ENCODE data around the gene NOM1. TPM values are rescaled to one million over a fixed set of nuclear protein-coding genes. Genes with fewer than 3 reads are reported as not detected.
"Not testable (repeated sequence)": the region's sequence is repeated elsewhere in the genome, so short reads cannot be mapped to it uniquely, and the experiment has no call there.

NOM1 gene
- 10 to 100 TPM; 15.1 to 20.7 (median 17.1) TPM for total RNA-seq

DNA sequence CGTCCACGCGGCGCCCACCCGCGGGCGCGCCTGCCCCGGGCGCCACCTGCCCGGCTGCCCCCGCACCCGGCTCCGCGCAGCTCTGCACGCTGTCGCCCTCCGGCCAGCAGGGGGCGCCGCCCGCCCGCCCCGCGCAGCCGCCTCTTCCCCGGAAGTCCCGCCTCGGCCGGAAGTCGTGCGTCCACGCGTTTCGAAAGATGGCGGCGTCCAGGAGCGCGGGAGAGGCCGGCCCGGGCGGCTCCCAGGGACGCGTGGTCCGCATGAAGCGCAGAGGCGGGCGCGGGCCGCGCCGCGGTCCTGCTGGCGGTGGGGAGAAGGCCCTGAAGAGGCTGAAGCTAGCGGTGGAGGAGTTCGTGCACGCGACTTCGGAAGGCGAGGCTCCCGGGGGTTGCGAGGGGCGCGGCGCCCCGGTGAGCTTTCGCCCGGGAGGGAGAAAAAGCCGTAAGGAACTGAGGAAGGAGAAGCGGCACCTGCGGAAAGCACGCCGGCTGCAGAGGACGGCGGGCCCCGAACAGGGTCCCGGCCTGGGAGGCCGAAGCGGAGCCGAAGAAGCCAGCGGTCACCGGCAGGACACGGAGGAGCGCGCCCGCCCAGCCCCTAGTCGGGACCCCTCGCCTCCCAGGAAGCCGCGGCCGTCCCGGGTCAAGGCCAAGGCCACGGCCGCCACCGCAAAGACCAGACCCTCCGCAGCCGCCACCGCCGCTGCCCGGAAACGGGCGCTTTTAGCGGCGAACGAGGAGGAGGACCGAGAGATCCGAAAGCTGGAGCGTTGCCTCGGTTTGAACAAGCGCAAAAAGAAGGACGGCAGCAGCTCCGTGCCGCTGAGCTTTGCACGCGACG is at the start of gene NOM1:
NOM1 (plus strand) TSS at position 172 of the 840 bp plus-strand sequence; CDS start at position 198, 26 bp downstream.
- H3K27ac ChIP-seq, result peak within 1 kb of the TSS in 3 of 4 donors; percentile 67 to 73 (median 73)
- H3K4me3 ChIP-seq, result peak within 1 kb of the TSS; percentile 77 to 90
- H3K4me1 ChIP-seq, result peaks cover 0 to 38% (median 15%) of the 10 kb centered on the region in 3 donors
- peak; percentile 40 to 61 for TF ChIP-seq POLR2A (IDR thresholded peaks at IDR 0.05)
- TF ChIP-seq POLR2AphosphoS5 (IDR thresholded peaks at IDR 0.05), result peak; percentile 64
- TF ChIP-seq EP300 (IDR thresholded peaks at IDR 0.05), result no peak
- peak in 3 of 4 experiments; percentile 84 to 91 (median 89) for TF ChIP-seq CTCF (IDR thresholded peaks at IDR 0.05)
- no peaks in the 10 kb centered on the region for H3K9me3 ChIP-seq
- 5% methylated on average over 4 of the region's 115 CpGs; no CpG with 5 or more reads in 1 of the 2 donors for WGBS, 2 donors (ENCODE audit: low coverage in 1 of 2)
- H3K27me3 ChIP-seq, result peaks cover 13% of the 10 kb centered on the region
- ATAC-seq, result peak; percentile 93
- H3K36me3 ChIP-seq, result peaks cover 0 to 29% of the 10 kb centered on the region in 2 donors

DNA sequence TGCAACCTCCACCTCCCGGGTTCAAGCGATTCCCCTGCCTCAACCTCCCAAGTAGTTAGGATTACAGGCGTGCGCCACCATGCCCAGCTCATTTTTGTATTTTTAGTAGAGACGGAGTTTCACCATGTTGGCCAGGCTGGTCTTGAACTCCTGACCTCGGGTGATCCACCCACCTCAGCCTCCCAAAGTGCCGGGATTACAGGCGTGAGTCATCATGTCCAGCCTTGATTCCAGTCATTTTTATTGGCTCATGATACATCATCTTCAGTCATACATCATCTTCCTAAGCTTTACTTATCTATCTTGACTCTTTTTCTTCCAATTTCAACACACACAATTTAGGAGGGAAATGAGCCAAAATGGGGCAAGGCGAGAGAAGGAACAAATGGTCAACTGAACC is 49.4 kb upstream of the NOM1 start:
- H3K27me3 ChIP-seq, result peaks cover 32% of the 10 kb centered on the region
- WGBS, 2 donors (ENCODE audit: low coverage in 1 of 2), result 60 to 74% methylated on average over 2 to 8 of the region's 9 CpGs
- H3K4me3 ChIP-seq, H3K27ac ChIP-seq, H3K4me1 ChIP-seq, H3K9me3 ChIP-seq, H3K36me3 ChIP-seq, ATAC-seq: not testable (repeated sequence)

- Histone ChIP-seq H3K27me3 (peaks cover 48% of the 10 kb centered on the region), H3K27ac (peak overlapping the region in 3 of 4 donors; percentile 3 to 49 (median 43)), H3K36me3 (no peaks in the 10 kb centered on the region), H3K4me3 (no peak overlapping the region), H3K9me3 (no peaks in the 10 kb centered on the region), H3K4me1 (no peaks in the 10 kb centered on the region)
- peak; percentile 74 for ATAC-seq
- 49 to 71% methylated on average over 5 to 8 of the region's 10 CpGs for WGBS, 2 donors (ENCODE audit: low coverage in 1 of 2)
- TF ChIP-seq POLR2A (IDR thresholded peaks at IDR 0.05), result no peak
- no peak for TF ChIP-seq EP300 (IDR thresholded peaks at IDR 0.05)
- TF ChIP-seq CTCF (IDR thresholded peaks at IDR 0.05), result no peak
- peak; percentile 56 for TF ChIP-seq POLR2AphosphoS5 (IDR thresholded peaks at IDR 0.05)
These were observed 46.1 kb upstream of the NOM1 start for GRCh38 chr7:156903232-156903909.

DNA sequence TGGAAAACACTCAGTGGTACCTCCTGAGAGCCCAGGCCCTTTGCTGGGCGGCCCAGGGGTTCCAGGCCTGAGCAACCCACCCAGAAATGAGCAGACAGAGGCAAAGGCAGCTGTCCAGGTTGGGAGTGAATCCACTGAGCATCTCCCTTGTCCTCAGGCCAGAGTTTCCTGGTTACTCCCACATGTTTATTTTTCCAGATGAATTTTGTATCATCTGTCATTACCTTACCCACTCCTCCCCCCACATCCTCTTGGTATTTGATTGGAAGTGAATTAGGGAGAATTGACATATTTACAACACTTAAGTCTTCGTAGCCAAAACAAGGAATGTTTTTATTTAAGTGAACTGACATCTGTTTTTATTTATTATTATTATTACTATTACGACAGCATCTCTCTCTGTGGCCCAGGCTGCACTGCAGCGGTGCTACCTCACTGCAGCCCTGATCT is 43.3 kb upstream of the NOM1 start:
- H3K9me3 ChIP-seq, result no peaks in the 10 kb centered on the region
- no peaks in the 10 kb centered on the region for H3K4me1 ChIP-seq
- no peaks in the 10 kb centered on the region for H3K36me3 ChIP-seq
- no peak overlapping the region for H3K4me3 ChIP-seq
- TF ChIP-seq EP300 (IDR thresholded peaks at IDR 0.05) (no peak), CTCF (IDR thresholded peaks at IDR 0.05) (no peak), POLR2A (IDR thresholded peaks at IDR 0.05) (no peak), POLR2AphosphoS5 (IDR thresholded peaks at IDR 0.05) (no peak)
- peaks cover 37% of the 10 kb centered on the region for H3K27me3 ChIP-seq
- ATAC-seq, result no peak
- H3K27ac ChIP-seq, result no peak overlapping the region
- WGBS, 2 donors (ENCODE audit: low coverage in 1 of 2), result 44 to 64% methylated on average over 2 to 4 of the region's 4 CpGs

DNA sequence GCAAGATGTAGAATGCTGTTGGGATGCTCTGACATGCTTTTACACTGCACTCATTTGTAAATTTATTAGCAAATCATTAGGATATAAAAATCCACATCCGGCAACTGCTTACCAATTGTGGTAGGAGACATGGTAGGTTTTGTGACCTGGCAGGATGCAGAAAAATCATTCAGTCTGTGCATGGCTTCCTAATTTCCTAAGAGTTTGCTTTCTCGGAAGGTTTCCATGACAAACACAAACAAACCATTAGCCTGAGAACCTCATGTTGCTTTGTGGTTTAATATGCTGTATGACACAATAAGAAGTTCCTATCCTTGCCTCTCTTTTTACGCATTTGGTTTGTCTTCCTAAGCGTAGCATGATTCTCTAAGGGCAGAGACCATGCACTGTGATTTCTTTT is 41.9 kb upstream of the NOM1 start:
- WGBS, 2 donors (ENCODE audit: low coverage in 1 of 2), result 54 to 64% methylated on average over 4 of the region's 4 CpGs
- Histone ChIP-seq H3K36me3 (no peaks in the 10 kb centered on the region), H3K4me3 (no peak overlapping the region), H3K27me3 (peaks cover 23% of the 10 kb centered on the region), H3K9me3 (no peaks in the 10 kb centered on the region), H3K27ac (no peak overlapping the region), H3K4me1 (no peaks in the 10 kb centered on the region)
- TF ChIP-seq CTCF (IDR thresholded peaks at IDR 0.05), result no peak
- TF ChIP-seq EP300 (IDR thresholded peaks at IDR 0.05), result no peak
- TF ChIP-seq POLR2AphosphoS5 (IDR thresholded peaks at IDR 0.05), result no peak
- TF ChIP-seq POLR2A (IDR thresholded peaks at IDR 0.05), result no peak
- ATAC-seq, result no peak

DNA sequence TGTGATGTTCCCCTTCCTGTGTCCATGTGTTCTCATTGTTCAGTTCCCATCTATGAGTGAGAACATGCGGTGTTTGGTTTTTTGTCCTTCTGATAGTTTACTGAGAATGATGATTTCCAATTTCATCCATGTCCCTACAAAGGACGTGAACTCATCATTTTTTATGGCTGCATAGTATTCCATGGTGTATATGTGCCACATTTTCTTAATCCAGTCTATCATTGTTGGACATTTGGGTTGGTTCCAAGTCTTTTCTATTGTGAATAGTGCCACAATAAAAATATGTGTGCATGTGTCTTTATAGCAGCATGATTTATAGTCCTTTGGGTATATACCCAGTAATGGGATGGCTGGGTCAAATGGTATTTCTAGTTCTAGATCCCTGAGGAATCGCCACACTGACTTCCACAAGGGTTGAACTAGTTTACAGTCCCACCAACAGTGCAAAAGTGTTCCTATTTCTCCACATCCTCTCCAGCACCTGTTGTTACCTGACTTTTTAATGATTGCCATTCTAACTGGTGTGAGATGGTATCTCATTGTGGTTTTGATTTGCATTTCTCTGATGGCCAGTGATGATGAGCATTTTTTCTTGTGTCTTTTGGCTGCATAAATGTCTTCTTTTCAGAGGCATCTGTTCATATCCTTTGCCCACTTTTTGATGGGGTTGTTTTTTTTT is 39.8 kb upstream of the NOM1 start:
- not testable (repeated sequence) for ATAC-seq, H3K4me1 ChIP-seq, H3K36me3 ChIP-seq, H3K27ac ChIP-seq, H3K4me3 ChIP-seq, H3K9me3 ChIP-seq
- WGBS, 2 donors (ENCODE audit: low coverage in 1 of 2), result 50% methylated on average over 1 of the region's 3 CpGs
- peaks cover 23% of the 10 kb centered on the region for H3K27me3 ChIP-seq
